ENCODE data around the gene MAP2K3. TPM values are rescaled to one million over a fixed set of nuclear protein-coding genes. Genes with fewer than 3 reads are reported as not detected.

MAP2K3 gene
- total and polyA plus RNA-seq, 2 of the 8 experiments (the other 6 are each of a cell fraction or from before 2014, with no cell fraction given): 16.9 to 33.5 TPM

- no peak overlapping the region for H3K4me2 ChIP-seq (ENCODE audit: insufficient read depth in 1 of 2, low read depth in 2 of 2, low read length in 2 of 2)
- POLR2A ChIA-PET (ENCODE audit: partially characterized antibody): no interaction called here
These were observed 8.6 kb downstream of the MAP2K3 start for GRCh38 chr17:21292867-21293830.

More at GRCh38 chr17:21292867-21293830, 8.6 kb downstream of the MAP2K3 start:
- Histone ChIP-seq H4K8ac (ENCODE audit: extremely low read depth, insufficient read depth, low read length) (no peak overlapping the region), H3K23me2 (ENCODE audit: low read depth, low read length) (no peaks in the 10 kb centered on the region), H4K5ac (ENCODE audit: insufficient read length, low read depth, low read length) (no peak overlapping the region), H3K23ac (ENCODE audit: insufficient read length) (no peak overlapping the region), H3K27me3 (replicated peaks in 1 of 4; ENCODE audit: control insufficient read depth in 3 of 4, extremely low read depth in 1 of 4, insufficient read depth in 3 of 4, low read length in 3 of 4) (no peaks in the 10 kb centered on the region), H2BK15ac (ENCODE audit: low read length) (no peak overlapping the region), H3K18ac (ENCODE audit: extremely low read depth, low read length) (no peak overlapping the region), H3K4me3 (ENCODE audit: extremely low read depth in 1 of 4, insufficient read depth in 2 of 4, low read depth in 3 of 4, low read length in 4 of 4) (no peak overlapping the region), H3K4ac (replicated peaks; ENCODE audit: insufficient read length, low read depth, low read length) (no peak overlapping the region), H3K9me3 (ENCODE audit: insufficient read depth in 2 of 2, low read depth in 1 of 2, low read length in 1 of 2) (peaks cover 28 to 68% of the 10 kb centered on the region in 2 experiments; a peak in 3 of 4 replicates), H2BK20ac (ENCODE audit: low read length) (no peak overlapping the region), H3K4me1 (replicated peaks in 1 of 4; ENCODE audit: control insufficient read depth in 3 of 4, insufficient read depth in 4 of 4, low read length in 3 of 4) (no peaks in the 10 kb centered on the region; a peak in 1 of 7 replicates), H3K27ac (ENCODE audit: low read depth, low read length) (no peak overlapping the region), H3K56ac (replicated peaks; ENCODE audit: insufficient read length, low read depth, low read length) (no peak overlapping the region), H4K20me1 (replicated peaks in 1 of 2; ENCODE audit: control insufficient read depth in 1 of 2, insufficient read depth in 2 of 2, low read length in 2 of 2) (peaks cover 5 to 7% of the 10 kb centered on the region in 2 experiments), H2AK5ac (ENCODE audit: low read depth, low read length) (no peak overlapping the region), H2AFZ (ENCODE audit: low read length) (no peak overlapping the region), H3K79me2 (ENCODE audit: control insufficient read depth in 1 of 2, insufficient read depth in 2 of 2, low read length in 2 of 2) (peaks cover 0 to 11% of the 10 kb centered on the region in 2 experiments; a peak in 1 of 4 replicates), H3K9ac (replicated peaks in 1 of 4; ENCODE audit: extremely low read depth in 1 of 4, low read depth in 3 of 4, low read length in 3 of 4) (no peak overlapping the region), H2BK12ac (ENCODE audit: low read depth, low read length) (no peak overlapping the region), H2BK5ac (ENCODE audit: low read depth, low read length) (peak overlapping the region; percentile 12; the same call in 1 of the 2 replicates), H3K14ac (ENCODE audit: insufficient read length) (no peak overlapping the region), H2BK120ac (replicated peaks; ENCODE audit: low read depth, low read length) (no peak overlapping the region), H3K79me1 (ENCODE audit: low read depth, low read length) (peaks cover 20% of the 10 kb centered on the region), H4K91ac (replicated peaks; ENCODE audit: insufficient read length, low read length) (no peak overlapping the region), H3K36me3 (ENCODE audit: control insufficient read depth in 2 of 4, insufficient read depth in 4 of 4, low read length in 3 of 4) (no peaks in the 10 kb centered on the region)
- FAIRE-seq (no peak), DNase-seq (ENCODE audit: low read depth in 1 of 2, low spot score in 2 of 2) (no peak)
- 79% methylated on average over 20 of the region's 20 CpGs; no CpG with 5 or more reads in 1 of the 2 experiments for WGBS, 2 experiments (ENCODE audit: extremely low coverage in 1 of 2, insufficient coverage in 1 of 2, insufficient read length in 1 of 2, insufficient replicate concordance in 2 of 2, low coverage in 1 of 2, low lambda C conversion rate in 2 of 2, missing lambda C conversion rate in 1 of 2)
- CTCF ChIA-PET (ENCODE audit: partially characterized antibody): interaction anchor here (1.0 kb wide), 1 partner anchor 140 kb away, joined by 4 read pairs; no protein-coding TSS in a partner anchor
- TF ChIP-seq SP1 (IDR thresholded peaks at IDR 0.05; ENCODE audit: low read depth, low read length) (no peak), SUZ12 (IDR thresholded peaks at IDR 0.05; ENCODE audit: low read length) (no peak), BRCA1 (IDR thresholded peaks at IDR 0.05; ENCODE audit: low read depth, low read length) (no peak), RAD21 (IDR thresholded peaks at IDR 0.05 in 1 of 2, conservative IDR thresholded peaks at IDR 0.05 in 1 of 2; ENCODE audit: low read depth in 2 of 2, low read length in 2 of 2) (no peak), NRF1 (IDR thresholded peaks at IDR 0.05; ENCODE audit: low read depth, low read length) (no peak), FOSL1 (IDR thresholded peaks at IDR 0.05; ENCODE audit: insufficient read depth, low read depth, low read length) (no peak), YY1 (IDR thresholded peaks at IDR 0.05; ENCODE audit: low read depth, low read length) (no peak), SIRT6 (IDR thresholded peaks at IDR 0.05; ENCODE audit: low read length) (no peak), POU5F1 (IDR thresholded peaks at IDR 0.05; ENCODE audit: low read depth, low read length) (no peak), TAF7 (optimal IDR thresholded peaks at IDR 0.05; ENCODE audit: borderline replicate concordance, low read depth, low read length) (no peak), CHD1 (IDR thresholded peaks at IDR 0.05; ENCODE audit: low read depth, low read length) (no peak), SIN3A (conservative IDR thresholded peaks at IDR 0.05 in 1 of 2, IDR thresholded peaks at IDR 0.05 in 1 of 2; ENCODE audit: low read depth in 1 of 2, low read length in 2 of 2) (no peak)
